Measurements from ENCODE around the gene ADAMTS14.

ADAMTS14 gene

DNA sequence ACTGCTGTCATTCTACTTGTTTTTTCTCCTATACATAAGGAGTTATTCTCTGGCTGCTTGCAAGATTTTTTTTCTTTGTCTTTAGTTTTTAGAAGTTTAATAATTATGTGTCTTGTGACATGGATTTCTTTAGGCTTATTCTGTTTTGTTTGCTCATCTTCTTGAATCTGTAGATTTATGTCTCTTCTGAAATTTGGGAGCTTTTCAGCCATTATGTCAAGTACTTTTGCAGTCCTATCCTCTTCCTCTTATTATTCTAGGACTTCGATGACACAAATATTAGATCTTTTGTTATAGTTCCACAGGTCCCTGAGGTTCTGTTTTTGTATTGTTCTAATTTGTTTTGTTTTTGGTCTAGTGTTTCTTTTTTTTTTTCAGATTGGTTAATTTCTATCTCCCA is 129.5 kb downstream of the ADAMTS14 start:
- no peak for DNase-seq

- DNase-seq = no peak
Observed at GRCh38 chr10:70803775-70804420, 131.6 kb downstream of the ADAMTS14 start.

GRCh38 chr10:70804421-70804808 is 132.1 kb downstream of the ADAMTS14 start:
- no peak for DNase-seq

DNA sequence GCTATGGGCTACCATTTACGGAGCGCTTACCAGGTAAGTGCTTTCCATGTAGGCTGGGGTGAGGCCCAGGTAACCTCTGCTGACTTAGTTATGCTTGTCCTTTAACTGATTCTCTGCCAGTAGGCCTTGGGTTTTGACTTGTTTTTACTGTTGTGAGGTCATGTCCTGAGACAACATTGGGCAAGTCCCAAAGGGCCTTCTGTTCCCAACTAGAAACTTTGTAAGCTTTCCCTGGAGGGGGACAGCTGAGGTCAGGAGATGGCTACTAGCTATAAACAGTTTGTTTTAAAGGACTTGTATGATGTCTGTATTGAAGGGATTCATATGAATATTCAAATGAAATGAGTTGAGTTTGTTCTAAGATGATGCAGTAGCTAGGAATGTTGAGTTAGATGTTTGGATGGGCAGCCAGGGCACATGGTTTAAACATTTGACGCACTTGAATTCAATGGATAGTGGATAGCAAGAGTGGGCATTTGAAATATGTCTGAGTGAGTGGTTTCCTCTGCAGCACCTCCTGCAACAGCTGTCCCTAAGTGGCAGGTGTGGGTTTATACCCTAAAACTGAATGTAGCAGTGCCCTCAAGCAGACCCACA is 133.4 kb downstream of the ADAMTS14 start:
- no peak for DNase-seq

GRCh38 chr10:70806841-70807240 is 134.5 kb downstream of the ADAMTS14 start:
- DNase-seq = no peak

DNA sequence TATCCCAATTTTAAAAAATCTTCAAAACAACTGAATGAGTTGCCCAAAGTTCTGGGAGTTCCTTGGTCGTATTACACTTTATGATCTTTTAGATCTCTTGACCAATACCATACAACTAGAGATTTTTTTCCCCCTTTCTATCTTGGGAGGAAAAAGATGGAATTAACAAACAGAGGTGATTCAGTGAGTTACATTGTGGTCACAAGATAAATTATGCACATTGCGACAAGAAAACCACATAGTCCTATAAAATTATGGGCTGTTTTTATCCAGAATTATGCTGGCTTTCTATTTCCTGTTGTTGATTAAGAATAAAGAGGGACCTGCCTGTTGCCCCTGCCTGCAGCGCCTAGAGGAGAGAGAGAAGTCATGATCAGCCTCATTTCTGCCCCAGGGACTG is 135.2 kb downstream of the ADAMTS14 start:
- DNase-seq = no peak

DNA sequence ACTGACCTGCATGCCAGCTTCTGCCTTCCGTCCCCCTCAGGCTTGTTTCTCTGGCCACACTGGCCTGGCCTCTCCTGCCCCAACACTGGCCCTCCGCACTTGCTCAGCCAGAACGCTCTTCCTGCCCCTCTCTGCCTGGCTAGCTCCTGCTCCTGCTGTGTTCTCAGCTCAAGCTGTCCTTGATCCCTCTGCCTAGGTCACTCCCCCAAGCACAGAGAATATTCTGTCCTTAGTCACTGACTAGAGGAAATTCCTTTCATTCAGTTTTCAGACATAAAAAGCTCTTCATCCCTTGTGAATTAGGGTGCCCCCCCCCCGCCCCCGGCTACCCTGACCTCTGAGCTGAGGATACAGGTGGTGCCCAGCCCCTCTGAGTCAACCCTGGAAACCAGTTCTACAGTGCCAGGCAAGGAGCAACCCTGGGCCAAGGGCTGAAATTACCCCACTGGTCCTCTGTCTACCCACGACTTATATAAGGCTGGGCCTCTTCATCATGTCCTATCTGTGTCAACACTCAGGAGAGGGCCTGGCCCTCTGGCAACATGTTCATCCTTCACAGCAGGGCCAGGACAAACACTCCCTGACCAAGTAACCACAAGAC is 136.8 kb downstream of the ADAMTS14 start:
- no peak for DNase-seq

GRCh38 chr10:70809726-70810125 is 137.4 kb downstream of the ADAMTS14 start:
- no peak for DNase-seq

DNA sequence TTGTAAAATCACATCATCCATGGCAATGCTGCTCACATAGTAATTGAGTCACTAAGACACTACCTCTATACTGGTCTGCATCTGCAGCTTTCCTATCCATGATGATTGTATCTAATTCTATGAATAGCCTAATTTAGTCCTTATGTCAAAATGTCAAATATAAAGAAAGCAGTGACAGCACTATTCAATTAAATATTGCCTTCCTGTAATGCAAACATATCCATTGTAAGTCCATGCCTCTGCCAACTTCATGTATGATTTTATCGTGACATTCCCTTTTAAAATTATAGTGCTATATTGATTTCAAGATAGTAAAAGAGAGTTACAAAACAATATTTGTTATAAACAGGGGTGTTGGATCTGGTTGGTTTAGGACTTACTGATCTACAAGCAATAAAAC is 138.7 kb downstream of the ADAMTS14 start:
- no peak for DNase-seq

DNA sequence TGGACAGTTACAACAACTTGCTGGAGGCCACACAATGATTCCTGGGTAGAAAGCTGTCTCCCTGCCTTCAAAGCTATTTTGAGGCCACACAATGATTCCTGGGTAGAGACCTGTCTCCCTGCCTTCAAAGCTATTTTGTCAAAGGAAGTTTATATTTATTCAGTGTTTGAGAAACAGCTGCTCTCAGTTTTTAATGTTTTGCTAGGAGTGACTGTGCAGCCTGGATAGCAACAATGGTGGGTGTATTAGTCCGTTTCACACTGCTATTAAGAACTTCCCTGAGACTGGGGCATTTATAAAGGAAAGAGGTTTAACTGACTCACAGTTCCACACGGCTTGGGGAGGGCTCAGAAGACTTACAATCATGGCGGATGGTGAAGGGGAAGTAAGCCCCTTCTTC is 139.6 kb downstream of the ADAMTS14 start:
- DNase-seq = no peak
